Loucy (cell line): Measurements from ENCODE around the gene CEP83.
"Not testable (repeated sequence)": the region's sequence is repeated elsewhere in the genome, so short reads cannot be mapped to it uniquely, and the experiment has no call there.

Source experiments
- H2AFZ ChIP-seq: fragments of 200-600 bp; sonication (generic); 2 replicates; pipeline ENCODE4 v1.6.0; 2016; ENCODE audit warnings: antibody characterized with exemption, mild to moderate bottlenecking, low read length, moderate library complexity
- H3F3A ChIP-seq: fragments of 200-600 bp; 2 replicates; pipeline ENCODE4 v1.6.0; 2016; ENCODE audit warnings: antibody characterized with exemption, low read depth, mild to moderate bottlenecking
- H3K27me3 ChIP-seq: fragments of 200-600 bp; sonication (generic); 2 replicates; pipeline ENCODE4 v1.6.1; 2014; ENCODE audit warnings: low read length, mild to moderate bottlenecking; ENCODE audit not compliant: insufficient read depth, poor library complexity, severe bottlenecking
- H3K36me3 ChIP-seq: fragments of 200-600 bp; sonication (generic); 2 replicates; pipeline ENCODE4 v1.6.1; 2016; ENCODE audit warnings: low read length; ENCODE audit not compliant: insufficient read depth
- H3K4me1 ChIP-seq: fragments of 200-600 bp; sonication (generic); 2 replicates; pipeline ENCODE4 v1.5.1; 2014; ENCODE audit warnings: low read length, mild to moderate bottlenecking; ENCODE audit not compliant: insufficient read depth, poor library complexity, severe bottlenecking
- H3K4me2 ChIP-seq: fragments of 200-600 bp; sonication (generic); 2 replicates; pipeline ENCODE4 v1.6.0; 2014; ENCODE audit warnings: antibody characterized with exemption, low read length, low read depth, mild to moderate bottlenecking; ENCODE audit not compliant: poor library complexity, severe bottlenecking
- H3K4me3 ChIP-seq: fragments of 200-600 bp; sonication (generic); 2 replicates; pipeline ENCODE4 v1.5.1; 2014; ENCODE audit warnings: low read length, mild to moderate bottlenecking, mixed read lengths; ENCODE audit not compliant: poor library complexity, severe bottlenecking
- H3K79me2 ChIP-seq: fragments of 200-600 bp; sonication (generic); 2 replicates; pipeline ENCODE4 v1.6.1; 2014; ENCODE audit warnings: low read length; ENCODE audit not compliant: insufficient read depth
- H3K9ac ChIP-seq: fragments of 200-600 bp; sonication (generic); 2 replicates; pipeline ENCODE4 v1.6.0; 2014; ENCODE audit warnings: mild to moderate bottlenecking, low read depth, low read length, moderate library complexity; ENCODE audit not compliant: poor library complexity, severe bottlenecking
- H3K9me2 ChIP-seq: fragments of 200-600 bp; sonication (generic); replicated peaks from 2 replicates; pipeline ENCODE4 v1.6.1; 2016; ENCODE audit warnings: low read depth, low read length, mixed read lengths
- H3K9me3 ChIP-seq: fragments of 200-600 bp; sonication (generic); 2 replicates; pipeline ENCODE4 v1.6.1; 2014; ENCODE audit warnings: mild to moderate bottlenecking, antibody characterized with exemption, low read length, low read depth; ENCODE audit not compliant: insufficient read depth
- H4K20me1 ChIP-seq: fragments of 200-600 bp; sonication (generic); 2 replicates; pipeline ENCODE4 v1.6.0; 2014; ENCODE audit warnings: antibody characterized with exemption, low read length, mild to moderate bottlenecking; ENCODE audit not compliant: insufficient read depth, poor library complexity, severe bottlenecking
- EZH2phosphoT487 ChIP-seq: fragments of 200-600 bp; IDR thresholded peaks from 2 replicates; pipeline ENCODE4 v1.6.1; 2018; ENCODE audit warnings: antibody characterized with exemption, mild to moderate bottlenecking, moderate library complexity, borderline replicate concordance
- TF ChIP-seq, protein P1 (sequence below): fragments of 200-600 bp; sonication (generic); conservative IDR thresholded peaks from 2 replicates; pipeline ENCODE4 v1.5.1; 2014; ENCODE audit warnings: mild to moderate bottlenecking, antibody characterized with exemption, low read length

CEP83 gene

DNA sequence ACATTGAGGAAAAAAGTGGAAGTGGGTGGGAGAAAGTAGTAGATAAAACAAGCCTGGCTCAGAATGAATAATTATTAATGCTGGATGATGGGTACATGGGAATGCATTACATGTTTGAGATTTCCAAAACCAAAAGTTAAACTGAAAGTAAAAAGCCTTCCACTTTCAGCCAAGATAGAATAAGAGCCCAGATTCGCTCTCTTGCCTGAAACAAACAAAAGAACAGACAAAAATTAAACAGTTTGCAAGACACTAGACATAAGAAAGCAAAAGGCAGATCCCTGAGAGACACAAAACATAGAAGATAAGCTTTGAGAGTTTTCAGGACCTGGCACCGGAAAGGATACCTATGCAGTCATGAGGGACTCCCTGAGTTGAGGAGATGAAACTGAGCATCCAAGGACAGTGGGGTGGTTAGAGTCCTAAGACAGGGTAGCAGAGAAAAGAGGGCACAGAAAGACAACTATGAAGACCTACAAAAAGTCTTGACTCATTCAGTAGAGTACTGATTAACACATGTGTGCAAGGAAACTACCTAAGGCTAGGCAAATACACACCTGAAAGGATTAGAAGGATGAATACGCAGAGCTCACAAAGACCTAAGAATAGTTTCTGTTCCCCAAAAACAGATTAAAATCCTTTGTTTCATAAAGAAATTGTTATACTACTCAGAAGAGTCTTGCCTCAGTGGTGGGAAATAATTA is 54.1 kb downstream of the CEP83 start:
- H3K4me3 ChIP-seq, result no peak overlapping the region
- no peaks in the 10 kb centered on the region for H4K20me1 ChIP-seq
- no peak overlapping the region for H3K4me2 ChIP-seq
- TF ChIP-seq, protein P1, sequence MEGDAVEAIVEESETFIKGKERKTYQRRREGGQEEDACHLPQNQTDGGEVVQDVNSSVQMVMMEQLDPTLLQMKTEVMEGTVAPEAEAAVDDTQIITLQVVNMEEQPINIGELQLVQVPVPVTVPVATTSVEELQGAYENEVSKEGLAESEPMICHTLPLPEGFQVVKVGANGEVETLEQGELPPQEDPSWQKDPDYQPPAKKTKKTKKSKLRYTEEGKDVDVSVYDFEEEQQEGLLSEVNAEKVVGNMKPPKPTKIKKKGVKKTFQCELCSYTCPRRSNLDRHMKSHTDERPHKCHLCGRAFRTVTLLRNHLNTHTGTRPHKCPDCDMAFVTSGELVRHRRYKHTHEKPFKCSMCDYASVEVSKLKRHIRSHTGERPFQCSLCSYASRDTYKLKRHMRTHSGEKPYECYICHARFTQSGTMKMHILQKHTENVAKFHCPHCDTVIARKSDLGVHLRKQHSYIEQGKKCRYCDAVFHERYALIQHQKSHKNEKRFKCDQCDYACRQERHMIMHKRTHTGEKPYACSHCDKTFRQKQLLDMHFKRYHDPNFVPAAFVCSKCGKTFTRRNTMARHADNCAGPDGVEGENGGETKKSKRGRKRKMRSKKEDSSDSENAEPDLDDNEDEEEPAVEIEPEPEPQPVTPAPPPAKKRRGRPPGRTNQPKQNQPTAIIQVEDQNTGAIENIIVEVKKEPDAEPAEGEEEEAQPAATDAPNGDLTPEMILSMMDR, result no peak
- no peak for TF ChIP-seq EZH2phosphoT487
- no peaks in the 10 kb centered on the region for H3K27me3 ChIP-seq
- no peaks in the 10 kb centered on the region for H3F3A ChIP-seq
- no peaks in the 10 kb centered on the region for H3K9me3 ChIP-seq
- no peaks in the 10 kb centered on the region for H3K9me2 ChIP-seq
- no peaks in the 10 kb centered on the region for H3K4me1 ChIP-seq
- H3K9ac ChIP-seq, result no peak overlapping the region
- H3K36me3 ChIP-seq, result peaks cover 30% of the 10 kb centered on the region; the same call in 1 of the 2 replicates
- no peak overlapping the region for H2AFZ ChIP-seq
- H3K79me2 ChIP-seq, result no peaks in the 10 kb centered on the region

DNA sequence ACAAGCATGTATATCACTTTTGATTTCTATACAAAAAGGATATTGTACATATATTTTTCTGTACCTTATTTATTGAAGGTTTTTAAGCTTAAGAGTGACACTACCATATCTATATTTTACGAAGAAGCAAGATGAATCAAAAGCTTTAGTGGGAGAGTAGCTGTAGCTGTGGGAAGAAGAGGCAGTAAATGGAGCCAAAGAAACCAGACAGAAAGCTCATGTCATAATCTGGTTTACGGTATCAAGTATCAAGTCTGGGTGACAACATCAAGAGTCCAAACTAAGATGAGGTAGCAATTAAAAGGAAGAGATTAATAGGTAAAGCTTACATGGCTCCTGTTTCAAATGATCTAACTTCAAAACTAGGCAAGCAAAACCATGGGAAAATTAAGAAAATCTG is 54.8 kb downstream of the CEP83 start:
- Histone ChIP-seq H3K4me1 (no peaks in the 10 kb centered on the region), H3K9me2 (no peaks in the 10 kb centered on the region), H3K9me3 (peaks cover 5% of the 10 kb centered on the region; the same call in 1 of the 2 replicates), H3K9ac (no peak overlapping the region), H3F3A (no peaks in the 10 kb centered on the region), H3K36me3 (peaks cover 30% of the 10 kb centered on the region; the same call in 1 of the 2 replicates), H3K4me3 (no peak overlapping the region), H2AFZ (no peak overlapping the region), H3K27me3 (no peaks in the 10 kb centered on the region), H4K20me1 (no peaks in the 10 kb centered on the region), H3K4me2 (no peak overlapping the region), H3K79me2 (no peaks in the 10 kb centered on the region)
- TF ChIP-seq EZH2phosphoT487, result no peak
- TF ChIP-seq, protein P1, result no peak

DNA sequence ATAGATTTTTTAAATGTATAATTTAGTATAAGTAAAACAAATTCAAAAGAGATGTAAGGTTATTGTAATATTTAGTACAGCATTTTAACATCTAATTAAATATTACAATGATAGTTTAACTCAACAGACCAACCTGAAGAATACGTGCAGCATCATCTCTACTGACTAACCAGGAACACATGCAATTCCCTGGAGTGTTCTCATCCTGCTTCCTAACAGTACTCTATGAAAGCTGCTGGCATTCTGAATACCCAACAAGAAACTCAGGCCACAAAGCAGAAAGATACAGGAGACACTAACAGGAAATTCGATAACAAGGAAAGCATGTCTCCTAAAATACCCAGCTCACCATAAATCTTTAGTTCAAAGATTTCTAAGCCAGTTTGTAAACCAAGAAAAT is 58.3 kb downstream of the CEP83 start:
- Histone ChIP-seq H3K4me3 (no peak overlapping the region), H3K27me3 (no peaks in the 10 kb centered on the region), H3K79me2 (no peaks in the 10 kb centered on the region), H3F3A (no peaks in the 10 kb centered on the region), H3K4me2 (no peak overlapping the region), H3K36me3 (peaks cover 49% of the 10 kb centered on the region; the same call in 1 of the 2 replicates), H3K9me3 (peaks cover 20% of the 10 kb centered on the region), H3K9me2 (no peaks in the 10 kb centered on the region), H4K20me1 (no peaks in the 10 kb centered on the region), H3K9ac (no peak overlapping the region), H2AFZ (no peak overlapping the region), H3K4me1 (no peaks in the 10 kb centered on the region)
- TF ChIP-seq, protein P1, result no peak
- no peak for TF ChIP-seq EZH2phosphoT487

DNA sequence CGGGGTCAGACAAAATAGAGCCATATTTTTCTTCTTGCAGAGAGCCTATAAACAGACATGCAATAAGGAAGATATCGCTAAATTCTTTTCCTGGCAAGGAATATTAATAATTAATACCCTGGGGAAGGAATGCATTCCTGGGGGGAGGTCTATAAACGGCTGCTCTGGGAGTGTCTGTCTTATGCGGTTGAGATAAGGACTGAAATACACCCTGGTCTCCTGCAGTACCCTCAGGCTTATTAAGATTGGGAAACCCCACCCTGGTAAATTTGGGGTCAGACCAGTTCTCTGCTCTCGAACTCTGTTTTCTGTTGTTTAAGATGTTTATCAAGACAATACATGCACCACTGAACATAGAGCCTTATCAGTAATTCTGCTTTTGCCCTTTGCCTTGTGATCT is 61.0 kb downstream of the CEP83 start:
- not testable (repeated sequence) for H3K27me3 ChIP-seq, H3K4me3 ChIP-seq, H3K4me2 ChIP-seq, H2AFZ ChIP-seq, H3K79me2 ChIP-seq, H3K4me1 ChIP-seq, H3F3A ChIP-seq, H3K9ac ChIP-seq, H3K9me2 ChIP-seq, H4K20me1 ChIP-seq
- peaks cover 45% of the 10 kb centered on the region; the same call in 1 of the 2 replicates for H3K36me3 ChIP-seq
- peaks cover 20% of the 10 kb centered on the region for H3K9me3 ChIP-seq
